Fibroblast of pulmonary artery (primary cell): ENCODE results near the gene ECHS1.
A peak's percentile ranks its signal among the peaks of the same experiment; 100 is the strongest.

Experiments used
- DNase-seq: peaks from one replicate; pipeline ENCODE4 v3.0.0-alpha.2; 2010; ENCODE audit warnings: low read depth
- H3K4me3 ChIP-seq: replicated peaks from 2 replicates; pipeline ENCODE4 v1.5.1; 2011; ENCODE audit warnings: low read depth, mild to moderate bottlenecking, control low read depth, low read length, moderate library complexity
- CTCF ChIP-seq: IDR thresholded peaks from 2 replicates; pipeline ENCODE4 v1.5.1; 2011; ENCODE audit warnings: mild to moderate bottlenecking, control low read depth, low read length, inconsistent platforms; ENCODE audit errors: missing control alignments

The ECHS1 gene

GRCh38 chr10:133338080-133339071 lies 34.8 kb downstream of the ECHS1 start:
- no peak overlapping the region for H3K4me3 ChIP-seq
- no peak for TF ChIP-seq CTCF
- DNase-seq, result no peak

- TF ChIP-seq CTCF, result no peak
- no peak for DNase-seq
- H3K4me3 ChIP-seq, result no peak overlapping the region
Observed at GRCh38 chr10:133337370-133337725, 35.8 kb downstream of the ECHS1 start.

GRCh38 chr10:133336577-133337369 lies 36.4 kb downstream of the ECHS1 start, which contains the start of gene CALY:
CALY (minus strand) TSS chr10:133336896; CDS start chr10:133328989, 7,907 bp downstream.
- no peak within 1 kb of the TSS for H3K4me3 ChIP-seq
- DNase-seq, result no peak
- TF ChIP-seq CTCF, result no peak

GRCh38 chr10:133336118-133336576 lies 37.0 kb downstream of the ECHS1 start:
- no peak for DNase-seq
- TF ChIP-seq CTCF, result no peak
- H3K4me3 ChIP-seq, result no peak overlapping the region

- DNase-seq, result peak; percentile 74
- TF ChIP-seq CTCF, result no peak
- peak overlapping the region; percentile 39 for H3K4me3 ChIP-seq
Observed at GRCh38 chr10:133335246-133336117, 37.7 kb downstream of the ECHS1 start.
